Measurements from ENCODE around the gene MOBP.
"Not testable (repeated sequence)": the region's sequence is repeated elsewhere in the genome, so short reads cannot be mapped to it uniquely, and the experiment has no call there.

The MOBP gene

GRCh38 chr3:39467394-39468107 is at the start of gene MOBP:
Gene MOBP, plus strand, starts transcription at chr3:39467680. Its CDS starts 34,390 bp downstream, at chr3:39502070.
- TF ChIP-seq CTCF (IDR thresholded peaks at IDR 0.05; ENCODE audit: low read depth, low read length): no peak
- no peak for DNase-seq (ENCODE audit: extremely low read depth, low read depth)

GRCh38 chr3:39418556-39419225 is 48.8 kb upstream of the MOBP start:
- DNase-seq (ENCODE audit: extremely low read depth, low read depth): not testable (repeated sequence)

- no peak for TF ChIP-seq CTCF (IDR thresholded peaks at IDR 0.05; ENCODE audit: low read depth, low read length)
- no peak for DNase-seq (ENCODE audit: extremely low read depth, low read depth)
Observed at GRCh38 chr3:39419742-39420315, 47.7 kb upstream of the MOBP start.

- no peak for DNase-seq (ENCODE audit: extremely low read depth, low read depth)
- no peak for TF ChIP-seq CTCF (IDR thresholded peaks at IDR 0.05; ENCODE audit: low read depth, low read length)
Observed at GRCh38 chr3:39420543-39420942, 46.9 kb upstream of the MOBP start.

- DNase-seq (ENCODE audit: extremely low read depth, low read depth): no peak
- TF ChIP-seq CTCF (IDR thresholded peaks at IDR 0.05; ENCODE audit: low read depth, low read length): no peak
Observed at GRCh38 chr3:39423436-39423970, 44.0 kb upstream of the MOBP start.

- no peak for DNase-seq (ENCODE audit: extremely low read depth, low read depth)
- TF ChIP-seq CTCF (IDR thresholded peaks at IDR 0.05; ENCODE audit: low read depth, low read length): no peak
Observed at GRCh38 chr3:39426312-39426711, 41.2 kb upstream of the MOBP start.

GRCh38 chr3:39427506-39427905 is 40.0 kb upstream of the MOBP start:
- TF ChIP-seq CTCF (IDR thresholded peaks at IDR 0.05; ENCODE audit: low read depth, low read length): no peak
- DNase-seq (ENCODE audit: extremely low read depth, low read depth): no peak
